ENCODE results near the gene CHMP4A. TPM values are rescaled to one million over a fixed set of nuclear protein-coding genes. Genes with fewer than 3 reads are reported as not detected.

The CHMP4A gene
- total RNA-seq, 1 experiment from 2014 or later = 58.3 TPM

- Histone ChIP-seq H3K27me3 (ENCODE audit: low read length) (no peaks in the 10 kb centered on the region), H2AFZ (ENCODE audit: low read length) (no peak overlapping the region), H3K79me2 (ENCODE audit: low read length) (no peaks in the 10 kb centered on the region), H3K36me3 (ENCODE audit: low read depth, low read length) (peaks cover 19% of the 10 kb centered on the region; the same call in 1 of the 2 replicates), H3K9me2 (replicated peaks; ENCODE audit: low read length) (no peaks in the 10 kb centered on the region), H3K4me2 (ENCODE audit: low read length) (no peak overlapping the region), H3K9me3 (ENCODE audit: low read length) (no peaks in the 10 kb centered on the region), H3K4me1 (ENCODE audit: insufficient read depth, low read length) (no peaks in the 10 kb centered on the region), H3K9ac (ENCODE audit: low read length) (no peak overlapping the region), H3F3A (ENCODE audit: low read length, unreplicated experiment) (no peaks in the 10 kb centered on the region), H3K4me3 (ENCODE audit: low read length) (no peak overlapping the region), H3K27ac (ENCODE audit: low read length) (no peak overlapping the region), H4K20me1 (ENCODE audit: low read length) (no peaks in the 10 kb centered on the region)
- TF ChIP-seq, protein P1, sequence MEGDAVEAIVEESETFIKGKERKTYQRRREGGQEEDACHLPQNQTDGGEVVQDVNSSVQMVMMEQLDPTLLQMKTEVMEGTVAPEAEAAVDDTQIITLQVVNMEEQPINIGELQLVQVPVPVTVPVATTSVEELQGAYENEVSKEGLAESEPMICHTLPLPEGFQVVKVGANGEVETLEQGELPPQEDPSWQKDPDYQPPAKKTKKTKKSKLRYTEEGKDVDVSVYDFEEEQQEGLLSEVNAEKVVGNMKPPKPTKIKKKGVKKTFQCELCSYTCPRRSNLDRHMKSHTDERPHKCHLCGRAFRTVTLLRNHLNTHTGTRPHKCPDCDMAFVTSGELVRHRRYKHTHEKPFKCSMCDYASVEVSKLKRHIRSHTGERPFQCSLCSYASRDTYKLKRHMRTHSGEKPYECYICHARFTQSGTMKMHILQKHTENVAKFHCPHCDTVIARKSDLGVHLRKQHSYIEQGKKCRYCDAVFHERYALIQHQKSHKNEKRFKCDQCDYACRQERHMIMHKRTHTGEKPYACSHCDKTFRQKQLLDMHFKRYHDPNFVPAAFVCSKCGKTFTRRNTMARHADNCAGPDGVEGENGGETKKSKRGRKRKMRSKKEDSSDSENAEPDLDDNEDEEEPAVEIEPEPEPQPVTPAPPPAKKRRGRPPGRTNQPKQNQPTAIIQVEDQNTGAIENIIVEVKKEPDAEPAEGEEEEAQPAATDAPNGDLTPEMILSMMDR (conservative IDR thresholded peaks at IDR 0.05; ENCODE audit: low read depth, low read length) = no peak
- TF ChIP-seq EZH2 (IDR thresholded peaks at IDR 0.05; ENCODE audit: low read length, unreplicated experiment) = no peak
- no peak for TF ChIP-seq EZH2phosphoT487 (IDR thresholded peaks at IDR 0.05; ENCODE audit: borderline replicate concordance, low read length)
- intact Hi-C loops (cut with micrococcal nuclease) = no loop called here
- DNase-seq (no peak), ATAC-seq (no peak)
- no TSS peak for BruUV-seq (replicated peaks)
- ChIA-PET POLR2A (ENCODE audit: unreplicated experiment) (no interaction called here), CTCF (no interaction called here)
Measured at GRCh38 chr14:24177041-24177825, 36.1 kb downstream of the CHMP4A start.

GRCh38 chr14:24176599-24176998 lies 36.7 kb downstream of the CHMP4A start:
- CTCF ChIA-PET = no interaction called here
- no TSS peak for BruUV-seq (replicated peaks)
- POLR2A ChIA-PET (ENCODE audit: unreplicated experiment) = no interaction called here
- no peaks in the 10 kb centered on the region for H3F3A ChIP-seq (ENCODE audit: low read length, unreplicated experiment)
- no peak overlapping the region for H2AFZ ChIP-seq (ENCODE audit: low read length)
- H3K4me3 ChIP-seq (ENCODE audit: low read length) = no peak overlapping the region
- H3K79me2 ChIP-seq (ENCODE audit: low read length) = no peaks in the 10 kb centered on the region
- H3K9ac ChIP-seq (ENCODE audit: low read length) = no peak overlapping the region
- H3K9me3 ChIP-seq (ENCODE audit: low read length) = no peaks in the 10 kb centered on the region
- no peak overlapping the region for H3K4me2 ChIP-seq (ENCODE audit: low read length)
- H3K27ac ChIP-seq (ENCODE audit: low read length) = no peak overlapping the region
- ATAC-seq (no peak), DNase-seq (no peak)
- H3K27me3 ChIP-seq (ENCODE audit: low read length) = no peaks in the 10 kb centered on the region
- H3K36me3 ChIP-seq (ENCODE audit: low read depth, low read length) = peaks cover 19% of the 10 kb centered on the region; the same call in 1 of the 2 replicates
- no peaks in the 10 kb centered on the region for H3K4me1 ChIP-seq (ENCODE audit: insufficient read depth, low read length)
- H4K20me1 ChIP-seq (ENCODE audit: low read length) = no peaks in the 10 kb centered on the region
- intact Hi-C loops (cut with micrococcal nuclease) = no loop called here
- TF ChIP-seq, protein P1 (conservative IDR thresholded peaks at IDR 0.05; ENCODE audit: low read depth, low read length) = no peak
- TF ChIP-seq EZH2phosphoT487 (IDR thresholded peaks at IDR 0.05; ENCODE audit: borderline replicate concordance, low read length) = no peak
- no peak for TF ChIP-seq EZH2 (IDR thresholded peaks at IDR 0.05; ENCODE audit: low read length, unreplicated experiment)
- no peaks in the 10 kb centered on the region for H3K9me2 ChIP-seq (replicated peaks; ENCODE audit: low read length)

GRCh38 chr14:24172871-24173281 lies 40.4 kb downstream of the CHMP4A start:
- DNase-seq (no peak), ATAC-seq (no peak)
- Histone ChIP-seq H3K4me1 (ENCODE audit: insufficient read depth, low read length) (no peaks in the 10 kb centered on the region), H3K27ac (ENCODE audit: low read length) (no peak overlapping the region), H2AFZ (ENCODE audit: low read length) (no peak overlapping the region), H3K27me3 (ENCODE audit: low read length) (no peaks in the 10 kb centered on the region), H3K4me2 (ENCODE audit: low read length) (no peak overlapping the region), H3K9ac (ENCODE audit: low read length) (no peak overlapping the region), H3K4me3 (ENCODE audit: low read length) (no peak overlapping the region), H3K9me2 (replicated peaks; ENCODE audit: low read length) (no peaks in the 10 kb centered on the region), H3K79me2 (ENCODE audit: low read length) (no peaks in the 10 kb centered on the region), H3K36me3 (ENCODE audit: low read depth, low read length) (no peaks in the 10 kb centered on the region), H3F3A (ENCODE audit: low read length, unreplicated experiment) (no peaks in the 10 kb centered on the region), H4K20me1 (ENCODE audit: low read length) (no peaks in the 10 kb centered on the region), H3K9me3 (ENCODE audit: low read length) (no peaks in the 10 kb centered on the region)
- no peak for TF ChIP-seq EZH2 (IDR thresholded peaks at IDR 0.05; ENCODE audit: low read length, unreplicated experiment)
- TF ChIP-seq, protein P1 (conservative IDR thresholded peaks at IDR 0.05; ENCODE audit: low read depth, low read length) = no peak
- no peak for TF ChIP-seq EZH2phosphoT487 (IDR thresholded peaks at IDR 0.05; ENCODE audit: borderline replicate concordance, low read length)
- POLR2A ChIA-PET (ENCODE audit: unreplicated experiment) = no interaction called here
- CTCF ChIA-PET = no interaction called here
- no TSS peak for BruUV-seq (replicated peaks)
- intact Hi-C loops (cut with micrococcal nuclease) = no loop called here
